Transverse colon (tissue), 1 donor: ENCODE results near the gene KIF1C.

ENCODE experiments used
- EP300 ChIP-seq: sonication (generic); formaldehyde crosslinking; IDR thresholded peaks from one replicate; pipeline ENCODE4 v1.6.1; 2017; ENCODE audit warnings: antibody characterized with exemption, low read depth
- POLR2A ChIP-seq: fragments of 450-650 bp; IDR thresholded peaks from one replicate; pipeline ENCODE4 v1.6.1; 2016; ENCODE audit warnings: antibody characterized with exemption, mild to moderate bottlenecking, moderate library complexity

DNA sequence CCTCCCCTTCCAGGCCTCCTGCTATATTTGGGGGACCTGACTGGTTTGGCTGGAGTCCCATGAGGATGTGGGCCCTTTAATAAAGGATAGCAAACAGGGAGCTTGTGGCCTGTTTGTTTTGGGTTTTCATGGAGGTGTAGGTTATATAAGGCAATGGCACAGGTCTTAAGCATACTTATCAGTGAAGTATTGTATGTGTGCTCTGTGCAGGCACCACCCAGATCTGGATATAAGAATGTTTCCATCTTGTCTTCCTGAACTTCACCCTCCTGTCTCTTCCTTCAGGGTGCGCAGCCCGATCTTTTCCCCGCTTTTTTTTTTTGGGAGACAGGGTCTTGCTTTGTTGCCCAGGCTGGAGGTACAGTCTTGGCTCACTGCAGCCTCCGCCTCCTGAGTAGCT lies 26.9 kb downstream of the KIF1C start:
- no peak for TF ChIP-seq EP300
- TF ChIP-seq POLR2A, result no peak
